HG02973 (cell line): ENCODE data around the gene RBPJ.
"Not testable (repeated sequence)": the region's sequence is repeated elsewhere in the genome, so short reads cannot be mapped to it uniquely, and the experiment has no call there.

Source experiments
- ATAC-seq: cut with Tn5 transposase; IDR thresholded peaks from one replicate; pipeline ENCODE4 v1.9.1; 2021; ENCODE audit warnings: moderate library complexity; ENCODE audit not compliant: unreplicated experiment

The RBPJ gene

GRCh38 chr4:26369132-26369531 is 48.3 kb downstream of the RBPJ start:
- ATAC-seq: no peak

GRCh38 chr4:26369581-26369980 is 48.8 kb downstream of the RBPJ start:
- ATAC-seq: no peak

- ATAC-seq: no peak
Observed at GRCh38 chr4:26372076-26372475, 51.3 kb downstream of the RBPJ start.

DNA sequence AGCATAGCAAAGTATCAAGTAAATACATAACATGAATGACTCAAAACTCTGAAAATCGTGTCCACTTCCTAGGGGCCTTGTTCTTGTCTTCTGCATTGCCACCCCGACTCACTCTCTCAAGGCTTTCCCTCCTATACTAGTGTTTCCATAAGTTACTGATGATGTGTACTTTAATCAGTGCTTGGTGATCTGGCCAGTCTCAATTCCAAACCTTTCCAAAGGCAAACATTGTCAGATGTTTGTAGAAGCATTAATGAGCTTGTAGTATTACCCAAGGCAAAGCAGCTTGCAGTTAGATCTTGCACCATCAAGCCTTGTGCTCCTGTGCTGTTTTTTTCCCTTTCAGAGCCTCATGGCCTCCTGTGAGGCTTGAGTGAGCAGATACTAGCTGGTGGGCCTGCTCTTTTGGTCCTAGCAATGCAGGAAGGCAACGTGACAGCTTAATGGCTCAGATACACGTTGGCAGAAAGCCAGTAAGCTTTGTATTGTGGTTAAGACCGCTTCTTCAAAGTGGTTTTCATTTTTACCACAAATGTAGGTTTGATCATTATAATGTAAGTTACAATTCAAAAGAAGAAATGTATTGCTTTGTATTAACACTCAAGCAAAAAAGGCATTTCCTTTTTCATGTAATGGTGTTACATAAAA is 51.8 kb downstream of the RBPJ start:
- ATAC-seq: no peak

- ATAC-seq: no peak
Observed at GRCh38 chr4:26375551-26375950, 54.7 kb downstream of the RBPJ start.

DNA sequence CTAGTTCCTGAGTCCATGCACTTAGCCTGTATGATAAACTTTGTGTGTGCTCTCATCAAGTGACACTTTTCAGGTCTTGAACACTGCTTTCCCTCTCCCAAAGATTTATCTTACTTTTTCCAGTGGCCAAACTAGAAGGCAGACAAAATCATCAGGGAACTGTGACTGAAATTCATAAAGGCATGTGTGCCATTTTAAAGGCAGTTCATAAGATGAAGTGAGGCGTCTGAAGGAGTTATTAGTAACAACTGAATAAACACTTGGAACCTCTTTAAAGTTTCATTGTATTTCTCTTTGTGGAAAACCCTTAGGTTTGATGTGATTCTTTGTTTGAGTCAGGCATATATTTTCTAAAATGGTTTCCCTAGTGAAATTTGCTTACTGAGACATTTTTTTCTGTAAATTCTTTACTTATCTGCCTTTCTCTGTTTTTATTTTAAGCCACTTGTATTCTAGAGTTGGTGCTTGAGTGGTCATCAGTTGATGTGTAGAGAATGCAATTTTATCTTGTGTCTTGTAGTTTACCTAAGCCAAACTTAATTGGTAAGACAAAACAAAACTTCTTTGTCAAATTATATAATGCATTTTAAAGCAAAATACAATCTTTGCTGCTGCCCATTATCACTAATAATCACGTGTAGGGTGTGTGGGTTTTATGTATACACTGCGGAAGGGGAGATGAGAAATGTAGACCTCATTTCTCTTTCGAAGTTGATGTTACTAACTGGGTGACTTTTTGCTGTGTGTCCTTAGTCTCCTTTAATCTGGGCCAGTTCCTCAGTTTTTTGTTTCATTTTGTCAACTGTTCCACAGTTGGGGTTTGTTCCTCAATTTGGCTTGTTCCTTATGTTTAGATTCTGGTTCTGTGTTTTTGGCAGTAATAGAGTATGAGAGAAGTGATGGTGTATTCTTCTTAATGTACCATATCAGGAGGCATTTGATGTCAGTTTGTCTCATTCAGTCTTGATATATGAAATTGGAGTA is 56.8 kb downstream of the RBPJ start:
- ATAC-seq: no peak

DNA sequence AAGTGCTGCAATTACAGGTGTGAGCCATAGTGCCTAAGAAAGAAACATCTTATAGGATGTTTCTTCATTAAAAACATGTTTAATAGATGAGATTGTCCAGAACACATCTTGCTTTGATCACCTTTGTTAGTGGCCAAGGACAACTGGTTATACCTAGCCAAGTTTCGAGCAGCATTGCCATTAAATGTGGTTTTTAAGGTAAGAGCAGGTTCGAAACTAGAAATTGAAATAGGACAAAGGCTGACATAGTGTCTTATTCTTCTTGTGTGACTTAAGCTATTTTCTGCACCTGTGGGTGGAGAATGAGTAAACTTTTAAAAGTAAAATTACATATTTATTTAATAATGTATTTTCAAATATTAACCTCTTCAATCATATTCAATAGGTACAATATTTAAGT is 59.0 kb downstream of the RBPJ start:
- no peak for ATAC-seq

- no peak for ATAC-seq
Observed at GRCh38 chr4:26380740-26381139, 59.9 kb downstream of the RBPJ start.

DNA sequence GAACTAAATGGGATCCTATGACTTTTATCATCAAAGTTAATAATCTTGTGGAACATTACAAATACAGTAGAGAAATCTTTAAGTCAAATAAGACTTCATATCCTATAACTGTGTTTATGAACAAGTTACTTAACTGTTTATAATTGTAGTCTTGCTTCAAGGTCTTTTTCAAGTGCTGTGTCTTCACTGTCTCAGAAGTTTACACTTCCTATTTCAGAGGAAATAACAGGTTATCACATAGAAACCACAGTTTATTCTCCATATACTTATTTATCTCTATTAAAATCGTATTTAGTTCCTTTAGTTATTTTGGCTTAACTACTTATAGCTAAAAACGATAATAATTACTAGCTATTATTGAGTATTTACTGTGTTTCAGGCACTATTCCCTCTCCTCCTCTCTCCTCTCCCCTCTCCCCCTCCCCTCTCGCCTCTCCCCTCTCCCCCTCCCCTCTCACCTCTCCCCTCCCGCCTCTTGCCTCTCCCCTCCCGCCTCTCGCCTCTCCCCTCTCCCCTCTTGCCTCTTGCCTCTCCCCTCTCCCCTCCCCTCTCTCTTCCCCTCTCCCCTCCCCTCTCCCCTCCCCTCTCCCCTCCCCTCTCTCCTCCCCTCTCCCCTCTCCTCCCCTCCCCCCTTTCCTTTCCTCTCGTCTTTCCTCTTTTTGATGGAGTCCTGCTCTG is 63.7 kb downstream of the RBPJ start:
- ATAC-seq: no peak

GRCh38 chr4:26385690-26386089 is 64.9 kb downstream of the RBPJ start:
- ATAC-seq: no peak

DNA sequence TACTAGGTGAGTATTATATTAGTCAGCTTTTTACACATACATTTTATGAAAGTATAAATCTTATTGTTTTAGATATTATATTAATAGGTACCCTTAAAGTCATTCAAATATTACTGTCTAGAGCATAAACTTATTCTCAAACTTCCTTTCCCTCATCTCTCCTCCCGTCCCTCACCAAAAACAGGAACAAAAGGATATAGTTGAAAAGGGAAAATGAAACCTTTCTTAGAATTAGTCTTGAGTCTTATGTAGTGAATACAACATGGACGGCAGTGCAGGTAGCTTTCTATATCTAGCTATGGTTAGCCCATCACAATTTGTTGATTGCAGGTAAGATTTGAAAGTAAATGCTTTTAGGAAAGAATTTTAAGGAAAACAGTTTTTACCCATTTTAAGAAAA is 65.6 kb downstream of the RBPJ start:
- no peak for ATAC-seq

- ATAC-seq: no peak
Observed at GRCh38 chr4:26388671-26389070, 67.9 kb downstream of the RBPJ start.

GRCh38 chr4:26397086-26397485 is 76.3 kb downstream of the RBPJ start:
- no peak for ATAC-seq

DNA sequence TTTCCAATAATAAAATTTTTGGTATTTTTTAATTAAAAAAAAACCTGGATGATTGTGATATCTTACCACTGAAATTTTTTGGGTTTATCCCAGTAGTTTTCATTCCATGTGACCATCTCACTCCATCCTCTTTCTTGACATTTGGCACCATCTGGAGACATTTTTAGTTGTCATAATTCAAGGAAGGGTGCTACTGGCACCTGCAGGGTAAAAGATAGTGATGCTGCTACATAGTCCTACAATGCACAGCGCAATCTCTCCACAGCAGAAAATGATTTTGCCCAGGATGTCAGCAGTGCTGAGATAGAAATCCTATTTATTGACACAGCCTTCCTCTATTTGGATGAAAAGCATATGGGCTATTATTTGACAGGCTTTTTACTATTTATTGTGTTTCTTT is 79.3 kb downstream of the RBPJ start:
- ATAC-seq: no peak

- ATAC-seq: not testable (repeated sequence)
Observed at GRCh38 chr4:26402017-26402416, 81.2 kb downstream of the RBPJ start.

DNA sequence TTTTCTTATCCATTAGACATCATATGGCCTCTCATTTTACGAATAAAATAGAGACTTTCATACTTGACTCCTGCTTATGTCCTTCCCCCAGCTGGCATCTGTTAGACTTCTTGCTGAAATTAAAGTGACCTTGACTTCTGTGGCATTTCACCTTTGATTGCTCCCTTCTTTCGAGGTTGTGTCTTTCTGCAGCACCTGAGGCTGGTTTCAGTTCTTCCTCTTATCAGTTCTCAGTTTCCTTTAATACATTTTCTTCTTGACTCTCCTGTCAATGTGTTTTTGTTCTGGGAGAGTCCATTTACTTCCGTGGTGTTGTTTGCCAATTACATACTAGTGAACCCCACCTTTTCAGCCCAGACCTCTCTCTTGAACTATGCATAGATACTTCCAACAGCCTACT is 81.6 kb downstream of the RBPJ start:
- no peak for ATAC-seq

DNA sequence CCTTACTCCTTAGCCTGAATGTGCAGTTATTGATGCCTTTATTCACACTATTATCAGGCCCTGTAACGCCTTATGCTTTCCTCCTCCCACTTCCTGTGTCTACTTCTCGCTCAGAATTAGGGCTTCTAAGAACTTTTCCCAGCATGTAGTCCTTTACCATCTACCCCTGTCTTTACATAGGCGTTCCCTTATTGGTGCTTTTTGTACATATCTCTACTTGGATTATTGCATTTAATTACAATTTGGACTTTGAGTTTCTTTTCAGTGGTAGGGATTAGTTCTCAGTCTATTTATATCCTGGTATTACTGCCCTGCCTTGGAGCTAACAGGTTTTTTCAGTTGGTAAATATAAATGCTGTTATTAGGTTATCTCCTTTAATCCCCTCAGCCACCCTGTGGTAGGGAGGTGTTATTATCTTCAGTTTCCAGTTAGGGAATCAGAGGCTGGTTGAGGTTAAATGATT is 84.0 kb downstream of the RBPJ start:
- no peak for ATAC-seq

GRCh38 chr4:26406346-26406975 is 85.6 kb downstream of the RBPJ start:
- ATAC-seq: no peak

DNA sequence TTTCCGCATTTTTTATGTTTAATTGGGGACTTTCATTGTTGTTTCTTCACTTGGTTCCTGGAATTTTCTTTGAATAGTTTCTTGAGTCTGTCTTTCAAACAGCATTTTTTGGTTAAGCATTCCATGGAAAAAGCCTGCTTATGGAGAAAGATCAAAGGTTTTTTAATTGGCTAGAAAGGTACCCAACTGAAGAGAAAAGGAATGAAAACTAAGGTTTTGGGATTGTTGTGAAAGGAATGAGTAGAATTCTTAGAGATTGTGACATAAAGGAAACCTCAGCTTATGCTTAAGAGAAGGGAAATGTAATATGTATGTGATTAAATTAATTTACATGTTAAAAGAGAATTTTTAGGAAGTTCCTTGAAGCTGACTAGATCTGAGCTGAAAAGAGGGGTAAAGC is 86.7 kb downstream of the RBPJ start:
- ATAC-seq: no peak

- ATAC-seq: no peak
Observed at GRCh38 chr4:26410385-26411293, 89.8 kb downstream of the RBPJ start.
